ENCODE results near the gene F11.
"Not testable (repeated sequence)": the region's sequence is repeated elsewhere in the genome, so short reads cannot be mapped to it uniquely, and the experiment has no call there.

Gene F11

DNA sequence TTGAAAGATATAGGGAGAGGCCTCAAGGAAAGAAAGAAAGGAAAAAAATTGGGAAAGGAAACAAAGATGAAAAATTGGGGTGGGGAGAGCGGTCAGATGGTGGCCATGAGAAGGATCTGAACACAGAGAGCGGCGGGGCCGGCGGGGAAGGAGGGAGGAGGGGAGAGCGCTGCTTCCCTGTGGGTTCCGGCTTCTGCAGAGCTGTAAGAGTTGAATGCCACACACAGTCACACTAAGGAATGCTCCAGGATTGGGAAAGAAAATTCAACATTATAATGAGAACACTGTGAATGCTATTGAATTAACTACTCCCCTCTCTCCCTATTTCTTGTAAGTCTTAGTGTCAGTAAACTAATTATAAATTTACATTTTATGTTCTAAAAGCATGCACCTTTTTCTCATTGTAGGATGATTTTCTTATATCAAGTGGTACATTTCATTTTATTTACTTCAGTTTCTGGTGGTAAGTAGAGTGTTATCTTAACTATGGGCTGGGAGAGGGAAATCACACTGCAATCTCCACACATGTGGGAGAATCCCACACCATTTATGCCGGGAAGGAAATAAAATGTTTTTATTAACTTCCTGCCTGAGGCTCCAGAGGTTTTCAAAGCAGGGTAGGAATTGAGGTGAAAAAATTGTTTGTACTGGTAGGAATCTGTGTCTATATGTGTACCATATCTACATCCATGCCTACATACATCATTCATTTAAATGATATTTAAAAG is 904 bp downstream of the F11 start:
- Histone ChIP-seq H3K4me1 (ENCODE audit: control insufficient read depth in 1 of 2, insufficient read depth in 1 of 2, low read depth in 1 of 2, low read length in 1 of 2) (no peaks in the 10 kb centered on the region), H3K9me3 (no peaks in the 10 kb centered on the region), H3K4me3 (ENCODE audit: low read depth in 1 of 2, low read length in 1 of 2) (no peak overlapping the region), H3K27me3 (peaks cover 29% of the 10 kb centered on the region), H3K27ac (no peak overlapping the region), H3K36me3 (no peaks in the 10 kb centered on the region)
- TF ChIP-seq, protein P1, sequence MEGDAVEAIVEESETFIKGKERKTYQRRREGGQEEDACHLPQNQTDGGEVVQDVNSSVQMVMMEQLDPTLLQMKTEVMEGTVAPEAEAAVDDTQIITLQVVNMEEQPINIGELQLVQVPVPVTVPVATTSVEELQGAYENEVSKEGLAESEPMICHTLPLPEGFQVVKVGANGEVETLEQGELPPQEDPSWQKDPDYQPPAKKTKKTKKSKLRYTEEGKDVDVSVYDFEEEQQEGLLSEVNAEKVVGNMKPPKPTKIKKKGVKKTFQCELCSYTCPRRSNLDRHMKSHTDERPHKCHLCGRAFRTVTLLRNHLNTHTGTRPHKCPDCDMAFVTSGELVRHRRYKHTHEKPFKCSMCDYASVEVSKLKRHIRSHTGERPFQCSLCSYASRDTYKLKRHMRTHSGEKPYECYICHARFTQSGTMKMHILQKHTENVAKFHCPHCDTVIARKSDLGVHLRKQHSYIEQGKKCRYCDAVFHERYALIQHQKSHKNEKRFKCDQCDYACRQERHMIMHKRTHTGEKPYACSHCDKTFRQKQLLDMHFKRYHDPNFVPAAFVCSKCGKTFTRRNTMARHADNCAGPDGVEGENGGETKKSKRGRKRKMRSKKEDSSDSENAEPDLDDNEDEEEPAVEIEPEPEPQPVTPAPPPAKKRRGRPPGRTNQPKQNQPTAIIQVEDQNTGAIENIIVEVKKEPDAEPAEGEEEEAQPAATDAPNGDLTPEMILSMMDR (IDR thresholded peaks at IDR 0.05): no peak

DNA sequence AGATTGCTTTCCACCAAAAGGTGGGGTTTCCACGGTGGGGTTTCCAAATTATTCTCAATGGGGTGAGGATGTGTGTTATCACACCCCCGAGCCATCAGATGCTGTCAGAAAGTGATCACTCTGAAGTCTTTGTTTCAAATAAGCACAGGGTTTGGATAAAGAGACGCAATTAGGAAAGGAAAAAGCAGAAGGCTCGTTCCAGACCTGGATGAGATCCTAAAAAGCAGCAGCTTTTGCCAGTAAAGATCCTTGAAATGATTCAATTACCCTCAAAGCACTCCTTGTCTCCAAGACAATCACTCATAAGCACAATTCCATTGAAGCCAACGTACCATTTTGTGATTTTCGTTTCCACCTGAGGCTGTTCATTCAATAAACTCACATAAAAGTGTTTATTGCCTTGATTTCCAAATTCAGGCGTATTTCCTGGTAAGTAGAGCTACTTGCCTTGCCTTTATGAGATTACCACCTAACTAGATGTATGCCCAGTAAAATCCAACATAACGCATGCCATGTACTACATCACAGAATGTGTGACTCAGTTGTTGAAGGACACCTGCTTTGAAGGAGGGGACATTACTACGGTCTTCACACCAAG is 5.2 kb downstream of the F11 start:
- TF ChIP-seq, protein P1 (IDR thresholded peaks at IDR 0.05): no peak
- no peak overlapping the region for H3K27ac ChIP-seq

DNA sequence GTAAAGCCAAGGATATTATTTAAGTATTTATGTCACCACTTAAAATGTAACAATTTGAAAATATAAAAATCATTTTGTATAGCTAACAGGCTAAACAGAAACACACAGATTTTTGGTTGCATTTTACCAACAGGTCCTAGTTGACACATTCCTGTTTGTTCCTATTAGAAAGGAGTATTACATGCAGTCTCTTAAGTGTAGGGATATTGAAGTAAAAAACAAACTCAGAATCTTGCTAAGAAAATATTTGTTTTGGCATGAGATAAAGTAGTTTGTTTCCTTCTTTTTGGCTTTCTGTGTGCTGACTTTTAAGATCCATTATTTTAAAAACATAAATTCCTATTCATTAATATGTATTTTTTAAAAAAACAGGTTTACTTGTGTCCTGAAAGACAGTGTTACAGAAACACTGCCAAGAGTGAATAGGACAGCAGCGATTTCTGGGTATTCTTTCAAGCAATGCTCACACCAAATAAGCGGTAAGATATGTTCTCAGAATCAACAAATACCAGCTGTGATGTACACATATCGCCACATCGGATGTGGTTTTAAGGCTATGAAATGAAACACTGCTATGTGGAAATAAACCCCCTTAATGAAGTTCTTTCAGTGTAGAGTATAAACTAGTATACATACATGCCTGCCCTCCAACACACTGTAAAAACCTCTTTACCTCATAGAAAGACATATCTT is 6.9 kb downstream of the F11 start:
- no peak overlapping the region for H3K27ac ChIP-seq
- H3K36me3 ChIP-seq: no peaks in the 10 kb centered on the region
- H3K4me3 ChIP-seq (ENCODE audit: low read depth in 1 of 2, low read length in 1 of 2): no peak overlapping the region
- no peaks in the 10 kb centered on the region for H3K9me3 ChIP-seq
- peaks cover 5% of the 10 kb centered on the region for H3K27me3 ChIP-seq
- TF ChIP-seq, protein P1 (IDR thresholded peaks at IDR 0.05): no peak
- H3K4me1 ChIP-seq (ENCODE audit: control insufficient read depth in 1 of 2, insufficient read depth in 1 of 2, low read depth in 1 of 2, low read length in 1 of 2): no peaks in the 10 kb centered on the region

More for the DNA sequence above, 5.2 kb downstream of the F11 start:
- H3K4me1 ChIP-seq (ENCODE audit: control insufficient read depth in 1 of 2, insufficient read depth in 1 of 2, low read depth in 1 of 2, low read length in 1 of 2): no peaks in the 10 kb centered on the region
- no peaks in the 10 kb centered on the region for H3K36me3 ChIP-seq
- no peaks in the 10 kb centered on the region for H3K9me3 ChIP-seq
- peaks cover 22% of the 10 kb centered on the region for H3K27me3 ChIP-seq
- no peak overlapping the region for H3K4me3 ChIP-seq (ENCODE audit: low read depth in 1 of 2, low read length in 1 of 2)

DNA sequence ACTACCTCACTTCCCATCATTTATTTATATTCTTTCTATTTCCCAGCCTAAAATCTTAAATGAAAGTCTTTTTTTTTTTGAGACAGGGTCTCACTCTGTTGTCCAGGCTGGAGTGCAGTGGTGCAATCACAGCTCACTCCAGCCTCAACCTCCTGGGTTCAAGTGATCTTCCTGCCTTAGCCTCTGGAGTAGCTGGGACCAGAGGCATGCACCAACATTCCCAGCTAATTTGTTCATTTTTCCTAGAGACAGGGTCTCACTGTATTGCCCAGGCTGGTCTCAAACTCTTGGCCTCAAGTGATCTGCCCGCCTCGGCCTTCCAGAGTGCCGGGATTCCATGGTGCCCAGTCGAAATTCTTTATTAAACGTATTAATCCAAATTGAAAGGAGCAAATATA is 7.4 kb downstream of the F11 start:
- H3K36me3 ChIP-seq; H3K4me1 ChIP-seq (ENCODE audit: control insufficient read depth in 1 of 2, insufficient read depth in 1 of 2, low read depth in 1 of 2, low read length in 1 of 2); H3K27me3 ChIP-seq; H3K4me3 ChIP-seq (ENCODE audit: low read depth in 1 of 2, low read length in 1 of 2); H3K27ac ChIP-seq; H3K9me3 ChIP-seq: not testable (repeated sequence)

DNA sequence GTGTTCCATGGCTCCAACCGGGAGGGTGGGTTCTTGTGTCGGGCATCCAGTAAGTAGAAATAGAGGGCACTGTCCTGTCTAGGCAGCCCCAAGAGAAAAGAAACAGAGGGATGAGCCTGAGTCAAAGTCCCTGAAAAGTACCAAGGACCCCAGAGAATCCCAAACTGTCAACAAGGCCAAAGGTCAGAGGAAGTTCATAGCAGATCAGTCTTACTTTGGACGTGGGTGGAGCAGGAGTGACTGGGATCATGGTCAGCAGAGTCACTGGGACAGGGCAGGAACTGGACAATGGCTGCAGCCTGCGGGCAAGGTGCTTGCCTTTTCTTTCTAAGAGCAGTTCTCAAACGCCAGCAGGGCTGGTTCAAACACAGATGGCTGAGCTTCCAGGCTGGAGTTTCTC is 17.3 kb downstream of the F11 start:
- Histone ChIP-seq H3K4me1 (ENCODE audit: control insufficient read depth in 1 of 2, insufficient read depth in 1 of 2, low read depth in 1 of 2, low read length in 1 of 2) (no peaks in the 10 kb centered on the region), H3K4me3 (ENCODE audit: low read depth in 1 of 2, low read length in 1 of 2) (no peak overlapping the region), H3K9me3 (no peaks in the 10 kb centered on the region), H3K27ac (no peak overlapping the region), H3K27me3 (no peaks in the 10 kb centered on the region), H3K36me3 (no peaks in the 10 kb centered on the region)
- TF ChIP-seq, protein P1 (IDR thresholded peaks at IDR 0.05): no peak

DNA sequence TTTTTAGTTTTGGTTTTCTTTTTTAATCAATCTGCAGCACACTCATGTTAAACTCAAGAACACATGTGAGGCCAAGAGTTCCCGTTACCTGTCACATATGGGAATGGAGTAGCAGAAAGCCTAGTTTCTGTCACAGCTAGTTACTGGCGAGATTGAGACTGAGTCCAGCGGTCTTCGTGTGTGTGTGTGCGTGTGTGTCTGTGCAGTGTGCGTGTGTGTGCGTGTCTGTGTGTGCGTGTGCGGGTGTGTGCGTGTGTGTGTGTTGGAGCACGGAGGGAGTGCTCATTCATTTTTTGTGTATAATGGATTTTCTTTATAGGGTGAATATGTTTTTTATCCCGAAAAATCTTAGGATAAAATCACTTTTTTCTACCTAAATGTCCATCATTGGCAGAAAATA is 19.2 kb downstream of the F11 start:
- TF ChIP-seq, protein P1 (IDR thresholded peaks at IDR 0.05): no peak
- H3K27me3 ChIP-seq: no peaks in the 10 kb centered on the region
- H3K4me3 ChIP-seq (ENCODE audit: low read depth in 1 of 2, low read length in 1 of 2): no peak overlapping the region
- no peaks in the 10 kb centered on the region for H3K9me3 ChIP-seq
- no peak overlapping the region for H3K27ac ChIP-seq
- H3K36me3 ChIP-seq: no peaks in the 10 kb centered on the region
- H3K4me1 ChIP-seq (ENCODE audit: control insufficient read depth in 1 of 2, insufficient read depth in 1 of 2, low read depth in 1 of 2, low read length in 1 of 2): no peaks in the 10 kb centered on the region

All from neutrophil (primary cell).